PFSK-1 (cell line): ENCODE results near the gene DENND11.

Experiments used
- POLR2AphosphoS5 ChIP-seq: IDR thresholded peaks from 2 replicates; pipeline ENCODE4 v1.6.1; 2012; ENCODE audit warnings: low read depth, mild to moderate bottlenecking, control low read depth, low read length, moderate library complexity
- TAF1 ChIP-seq: IDR thresholded peaks from 2 replicates; pipeline ENCODE4 v1.6.1; 2012; ENCODE audit warnings: low read length, control low read depth, borderline replicate concordance; ENCODE audit not compliant: insufficient read depth

DNA sequence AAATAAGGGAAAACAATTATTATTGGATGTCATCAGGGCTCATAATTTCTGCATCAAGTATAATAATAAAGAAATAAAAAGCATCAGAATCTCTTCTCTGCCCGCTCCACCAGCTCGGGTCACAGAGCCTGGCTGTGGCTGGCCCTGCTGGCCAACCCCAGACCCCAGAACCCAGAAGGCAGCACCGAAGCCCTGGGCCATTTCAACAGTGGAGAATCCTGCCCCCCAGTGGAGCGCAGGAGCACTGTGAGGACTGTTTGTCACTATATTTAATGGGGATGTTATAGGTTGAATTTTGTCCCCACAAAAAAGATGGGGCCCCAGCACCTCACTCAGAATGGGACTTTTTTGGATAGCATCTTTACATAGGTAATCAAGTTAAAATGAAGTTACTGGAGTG, 27.3 kb downstream of the DENND11 start:
- TF ChIP-seq POLR2AphosphoS5 (no peak), TAF1 (no peak)
